Retinal pigment epithelial cell (primary cell): ENCODE measurements around the gene CD34.
A peak's percentile ranks its signal among the peaks of the same experiment; 100 is the strongest.

ENCODE experiments used
- DNase-seq: peaks from one replicate; pipeline ENCODE4 v3.0.0-alpha.2; 2010; ENCODE audit warnings: low read depth
- H3K4me3 ChIP-seq: 2 replicates; pipeline ENCODE4 v1.5.1; 2011; ENCODE audit warnings: mild to moderate bottlenecking, low read length, control low read depth, moderate library complexity
- CTCF ChIP-seq: conservative IDR thresholded peaks from 2 replicates; pipeline ENCODE4 v1.5.1; 2011; ENCODE audit warnings: low read depth, low read length, control low read depth, inconsistent platforms

Gene CD34

GRCh38 chr1:207892764-207893163 lies 18.2 kb downstream of the CD34 start:
- DNase-seq: no peak
- H3K4me3 ChIP-seq: no peak overlapping the region
- no peak for TF ChIP-seq CTCF

- TF ChIP-seq CTCF: no peak
- no peak overlapping the region for H3K4me3 ChIP-seq
- no peak for DNase-seq
These were observed 19.8 kb downstream of the CD34 start for GRCh38 chr1:207891148-207891547.

GRCh38 chr1:207890136-207890738 lies 20.7 kb downstream of the CD34 start:
- peak; percentile 11 for DNase-seq
- no peak for TF ChIP-seq CTCF
- no peak overlapping the region for H3K4me3 ChIP-seq

GRCh38 chr1:207888652-207889051 lies 22.3 kb downstream of the CD34 start:
- no peak overlapping the region for H3K4me3 ChIP-seq
- DNase-seq: no peak
- no peak for TF ChIP-seq CTCF

- no peak overlapping the region for H3K4me3 ChIP-seq
- no peak for DNase-seq
- TF ChIP-seq CTCF: no peak
These were observed 23.3 kb downstream of the CD34 start for GRCh38 chr1:207887542-207888201.

GRCh38 chr1:207886227-207886626 lies 24.7 kb downstream of the CD34 start:
- DNase-seq: no peak
- H3K4me3 ChIP-seq: no peak overlapping the region
- no peak for TF ChIP-seq CTCF
